HG02870 (cell line): ENCODE data around the gene WWOX.

ENCODE experiments used
- ATAC-seq: cut with Tn5 transposase; IDR thresholded peaks from one replicate; pipeline ENCODE4 v1.9.1; 2021; ENCODE audit warnings: mild to moderate bottlenecking, moderate library complexity; ENCODE audit not compliant: unreplicated experiment

WWOX gene

DNA sequence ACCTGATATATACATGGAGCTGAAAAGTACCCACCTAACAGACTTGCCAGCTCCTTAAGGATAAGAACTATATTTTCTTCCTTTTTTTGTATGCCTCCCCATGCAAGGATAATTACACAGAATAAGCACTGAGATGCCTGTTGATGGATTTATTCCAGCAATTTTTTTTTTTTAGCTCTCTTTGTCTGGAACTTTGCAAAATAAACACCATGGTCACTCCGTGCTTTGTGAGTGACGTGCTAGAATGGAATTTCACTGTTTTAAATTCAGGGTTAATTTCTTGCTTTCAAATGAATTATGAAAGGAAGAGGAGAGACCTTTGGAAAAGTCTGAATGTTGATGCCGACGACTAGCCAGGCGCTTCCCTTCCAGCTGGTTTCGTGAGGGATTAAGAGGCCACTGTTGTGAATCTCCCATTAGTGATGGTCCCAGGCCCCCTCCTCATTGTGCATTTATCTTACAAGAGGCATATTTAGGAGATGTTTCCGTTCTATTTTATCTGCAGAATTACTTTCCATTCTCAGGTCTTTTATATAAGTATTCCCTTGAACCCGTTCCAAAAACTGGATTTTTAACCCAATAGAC is 529.1 kb downstream of the WWOX start:
- no peak for ATAC-seq

DNA sequence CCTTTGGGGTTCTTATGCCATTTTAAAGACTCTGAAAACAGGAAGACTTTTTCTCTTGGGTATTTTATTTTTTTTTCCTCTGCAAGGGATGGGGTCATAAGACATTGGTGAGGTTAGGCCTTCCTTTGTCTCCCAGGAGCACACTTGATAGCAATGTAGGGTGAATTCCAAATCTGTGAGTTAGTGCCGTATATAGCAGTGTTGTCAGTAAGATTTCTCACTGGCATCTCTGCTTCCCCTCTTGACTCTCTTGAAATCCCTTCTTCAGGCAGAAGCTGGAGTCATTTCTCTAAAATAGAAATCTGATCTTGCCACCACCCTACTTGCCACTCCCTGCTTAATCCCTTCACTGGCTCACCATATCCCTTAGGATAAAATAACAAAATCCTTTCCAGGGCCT is 529.7 kb downstream of the WWOX start:
- ATAC-seq, result no peak

DNA sequence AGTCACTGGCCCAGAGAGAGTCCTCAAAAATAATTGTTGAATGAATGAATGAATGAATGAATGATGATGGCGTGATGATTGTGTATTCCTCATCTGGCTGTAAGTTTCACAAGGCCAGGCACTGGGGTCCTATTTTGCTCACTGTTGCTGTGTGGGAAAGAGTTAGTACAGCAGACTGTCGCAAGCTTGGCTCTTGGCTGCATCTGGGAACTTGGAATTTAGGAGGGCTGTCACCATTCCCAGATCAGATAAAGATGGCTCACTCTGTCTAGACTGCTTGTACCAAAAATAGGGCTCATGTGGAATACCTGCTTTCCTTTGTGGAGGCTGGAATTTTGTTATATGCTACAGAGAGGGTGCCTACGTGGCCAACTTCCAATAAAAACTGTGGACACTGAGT is 530.6 kb downstream of the WWOX start:
- no peak for ATAC-seq

DNA sequence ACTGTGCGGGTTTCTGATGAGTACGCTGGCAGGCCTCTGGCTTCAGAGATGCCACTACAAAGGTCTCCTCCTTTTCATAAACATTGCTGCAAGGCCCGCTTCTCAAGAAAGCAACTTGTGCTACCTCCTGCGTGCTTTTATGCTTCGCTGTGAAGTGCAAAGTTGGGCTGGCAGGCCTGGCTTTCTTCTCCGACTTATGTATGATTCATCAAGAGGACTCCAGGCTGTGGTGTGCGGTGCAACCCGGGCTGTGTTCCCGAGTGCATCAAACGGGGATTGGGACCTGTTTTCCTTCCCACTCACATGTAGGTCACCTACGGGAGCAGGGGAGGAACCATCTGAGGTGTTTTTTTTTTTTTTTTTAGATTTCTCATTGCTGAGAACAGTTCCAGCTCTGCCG is 534.1 kb downstream of the WWOX start:
- no peak for ATAC-seq

DNA sequence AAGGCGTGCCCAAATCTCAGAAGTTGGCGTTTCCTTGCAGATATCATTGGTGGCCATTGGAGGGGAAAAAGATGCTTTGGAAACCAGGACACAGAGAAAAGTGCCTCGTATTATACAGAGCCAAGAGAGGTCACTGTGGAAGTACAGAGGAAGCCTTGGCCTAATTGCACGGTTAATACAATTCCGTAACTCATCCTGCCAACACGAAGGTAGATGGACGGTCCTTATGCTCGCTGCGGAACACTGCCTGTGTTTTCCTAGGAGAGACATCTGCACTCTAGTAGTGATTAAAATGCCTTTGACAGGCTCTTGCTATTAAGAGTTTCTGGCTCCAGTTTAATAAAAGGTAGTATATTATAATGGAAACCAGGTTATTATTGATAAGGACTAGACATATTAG is 536.4 kb downstream of the WWOX start:
- ATAC-seq, result no peak

DNA sequence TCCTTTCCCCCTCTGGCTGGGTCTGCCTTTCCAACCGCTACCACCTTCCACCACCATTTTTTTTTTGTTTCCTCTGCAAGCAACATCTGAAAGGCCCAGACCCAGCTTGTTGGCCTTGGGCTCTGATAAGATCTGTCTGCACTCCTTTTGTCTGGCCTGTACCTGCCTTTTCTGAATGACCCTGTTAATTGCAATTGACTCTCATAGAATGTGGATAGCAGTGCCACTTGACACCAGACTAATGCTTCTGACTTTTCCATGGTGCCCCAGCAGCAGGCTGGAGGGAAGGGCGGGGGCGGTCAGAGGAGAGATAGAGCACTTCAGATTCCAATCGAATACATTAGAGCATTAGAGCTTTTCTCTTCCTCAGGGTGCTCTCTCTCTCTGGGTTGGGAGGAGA is 538.9 kb downstream of the WWOX start:
- ATAC-seq, result no peak

DNA sequence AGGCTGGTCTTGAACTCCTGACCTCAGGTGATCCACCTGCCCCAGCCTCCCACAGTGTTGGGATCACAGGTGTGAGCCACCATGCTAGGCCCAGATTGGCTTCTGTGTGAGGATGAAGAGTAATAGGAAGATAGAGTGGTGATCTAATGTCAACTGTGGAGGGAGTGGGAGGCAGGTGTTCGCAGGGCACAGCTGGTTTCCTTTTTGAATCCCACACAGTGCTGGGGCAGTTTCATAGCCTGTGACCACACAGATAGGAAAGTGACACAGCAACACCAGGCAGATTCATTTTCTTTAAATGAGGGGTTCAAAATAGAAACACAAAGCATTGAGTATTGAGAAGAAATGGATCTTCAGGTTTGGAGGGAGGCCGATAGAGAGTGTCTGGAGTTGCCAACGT is 540.3 kb downstream of the WWOX start:
- no peak for ATAC-seq

DNA sequence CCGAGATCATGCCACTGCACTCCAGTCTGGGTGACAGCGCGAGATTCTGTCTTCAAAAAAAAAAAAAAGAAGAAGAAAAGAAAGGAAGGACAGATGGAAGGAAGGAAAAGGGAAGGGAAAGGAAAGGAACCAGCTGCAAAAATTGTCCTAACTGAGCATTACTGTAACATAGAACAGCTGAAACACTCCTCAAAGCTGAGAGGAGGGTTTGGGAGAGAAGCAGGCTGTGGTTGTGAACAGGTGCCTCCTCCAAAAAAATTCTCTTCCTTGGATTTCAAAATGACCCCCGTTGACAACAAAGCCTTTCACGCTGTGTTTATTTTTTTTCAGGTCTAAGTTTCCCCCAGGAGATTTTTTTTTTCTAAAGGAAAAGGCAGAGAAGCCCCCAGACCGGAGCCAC is 541.4 kb downstream of the WWOX start:
- ATAC-seq, result no peak

DNA sequence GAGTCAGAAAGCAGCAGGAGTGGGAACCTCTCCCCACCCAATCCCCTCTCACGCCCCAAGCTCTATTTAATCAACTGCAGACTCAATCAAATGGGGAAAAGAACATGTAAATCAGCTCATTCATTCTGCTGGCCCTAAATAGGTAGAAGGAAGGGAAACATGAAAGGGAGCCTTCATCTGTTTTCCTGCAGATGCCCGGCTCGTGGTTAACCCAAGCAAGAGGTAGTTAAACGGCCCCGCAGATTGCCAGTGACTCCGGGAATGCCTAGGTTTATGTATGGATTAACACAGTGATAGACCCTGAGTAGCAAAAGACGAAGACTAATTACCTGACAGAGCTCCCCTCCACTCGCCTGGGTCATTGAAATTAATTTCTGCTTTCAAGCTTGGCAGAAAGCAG is 542.0 kb downstream of the WWOX start:
- no peak for ATAC-seq

DNA sequence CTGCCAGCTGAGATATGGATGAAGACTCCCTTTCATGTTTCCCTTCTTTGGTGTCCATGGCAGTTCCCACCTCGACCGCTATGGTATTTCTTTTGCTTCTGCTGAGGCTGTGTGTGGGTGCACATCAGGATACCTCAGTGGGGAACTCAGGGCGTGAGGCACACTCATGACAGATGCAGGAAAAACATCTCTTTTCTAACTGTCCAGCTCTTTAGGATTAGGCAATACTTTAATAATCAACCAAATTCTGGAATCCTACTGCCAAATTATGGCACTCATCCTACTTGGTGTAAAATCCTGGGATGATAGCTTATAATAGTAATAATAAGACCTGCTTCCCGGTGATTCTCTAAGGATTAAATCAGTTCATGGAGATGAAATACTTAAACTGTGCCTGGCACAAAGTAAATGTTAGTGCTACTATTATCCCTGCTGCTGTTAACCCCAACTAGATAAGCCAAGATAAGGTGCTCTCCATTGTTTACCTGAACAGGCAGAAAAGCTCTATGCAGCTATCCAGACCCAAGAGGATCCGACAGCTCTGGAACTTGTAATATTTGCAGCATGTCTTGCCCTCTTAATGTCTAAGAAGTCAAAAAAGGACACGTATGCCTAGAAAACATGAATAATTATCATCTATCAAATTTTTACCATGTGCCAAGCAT is 543.3 kb downstream of the WWOX start:
- ATAC-seq, result no peak

DNA sequence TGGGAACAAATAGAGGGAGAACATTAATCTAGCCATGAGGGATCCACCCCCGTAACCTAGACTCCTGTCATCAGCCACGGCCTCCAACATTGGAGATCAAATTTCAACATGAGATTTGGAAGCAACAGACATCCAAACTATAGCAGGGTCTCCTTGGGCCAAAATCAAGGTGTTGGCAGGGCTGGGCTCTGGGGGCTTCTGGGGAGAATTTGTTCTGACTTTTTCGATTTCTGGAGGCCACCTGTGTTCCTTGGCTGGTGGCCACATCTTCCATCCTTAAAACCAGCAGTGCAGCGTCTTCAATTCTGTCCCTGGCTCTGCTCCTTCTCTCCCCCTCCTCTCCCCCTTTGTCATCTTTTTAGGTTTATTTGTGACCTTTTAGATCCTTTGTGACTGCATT is 546.2 kb downstream of the WWOX start:
- ATAC-seq, result no peak

DNA sequence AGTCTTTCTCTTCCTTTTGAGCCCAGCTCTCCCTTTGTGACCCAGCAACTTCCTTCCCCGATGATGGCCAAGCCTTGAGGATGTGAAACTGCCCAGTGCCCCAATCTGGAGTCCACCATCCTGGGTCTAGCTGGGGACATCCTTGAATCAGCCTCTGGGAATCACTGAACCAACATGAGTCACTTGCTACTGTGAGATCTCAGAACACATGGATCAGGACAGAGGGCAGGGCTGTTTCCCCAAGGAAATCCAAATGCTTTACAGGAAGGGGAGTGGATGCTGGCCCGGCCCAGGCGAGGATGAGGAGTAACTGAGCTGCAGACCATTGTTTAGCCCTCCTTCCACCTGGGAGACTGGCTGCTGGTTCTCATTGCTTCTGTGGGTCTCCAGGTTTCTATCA is 547.6 kb downstream of the WWOX start:
- no peak for ATAC-seq

DNA sequence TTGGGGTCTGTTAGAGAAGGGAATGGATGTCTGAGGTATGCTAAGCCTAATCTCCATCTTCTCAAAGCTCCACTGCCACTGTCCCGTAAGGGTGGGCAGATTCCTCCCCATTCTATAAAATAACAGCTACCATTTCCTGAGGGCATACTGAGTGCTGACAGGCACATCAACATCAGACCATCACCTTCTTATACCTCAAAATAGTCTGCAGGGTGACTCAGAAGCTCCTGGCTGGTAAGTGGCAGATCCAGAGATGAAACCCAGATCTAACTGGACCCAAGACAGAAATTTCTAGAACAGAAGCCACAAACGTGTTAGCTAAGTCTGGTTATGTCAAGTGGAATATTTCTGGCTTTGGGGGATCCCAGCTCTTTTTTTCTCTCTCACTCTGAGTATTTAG is 548.0 kb downstream of the WWOX start:
- no peak for ATAC-seq

DNA sequence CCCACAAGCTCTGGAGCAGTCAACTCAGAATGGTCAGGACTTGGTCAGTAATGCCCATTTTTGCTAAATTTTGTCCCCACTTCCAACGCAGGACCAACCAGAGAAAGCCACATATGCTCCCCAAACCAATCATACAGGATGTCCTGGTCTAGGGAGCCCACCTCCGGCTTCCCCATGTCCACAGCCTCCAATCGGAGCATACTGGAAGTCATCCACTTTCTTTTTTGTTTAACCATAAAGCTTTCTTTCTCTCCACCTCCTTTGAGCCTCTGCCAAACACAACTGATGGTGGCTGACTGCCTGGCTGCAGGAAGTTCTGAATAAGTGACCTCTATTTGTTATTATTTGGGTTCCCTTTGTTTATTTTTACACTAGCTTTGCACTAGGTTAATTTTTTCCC is 549.1 kb downstream of the WWOX start:
- ATAC-seq, result no peak

DNA sequence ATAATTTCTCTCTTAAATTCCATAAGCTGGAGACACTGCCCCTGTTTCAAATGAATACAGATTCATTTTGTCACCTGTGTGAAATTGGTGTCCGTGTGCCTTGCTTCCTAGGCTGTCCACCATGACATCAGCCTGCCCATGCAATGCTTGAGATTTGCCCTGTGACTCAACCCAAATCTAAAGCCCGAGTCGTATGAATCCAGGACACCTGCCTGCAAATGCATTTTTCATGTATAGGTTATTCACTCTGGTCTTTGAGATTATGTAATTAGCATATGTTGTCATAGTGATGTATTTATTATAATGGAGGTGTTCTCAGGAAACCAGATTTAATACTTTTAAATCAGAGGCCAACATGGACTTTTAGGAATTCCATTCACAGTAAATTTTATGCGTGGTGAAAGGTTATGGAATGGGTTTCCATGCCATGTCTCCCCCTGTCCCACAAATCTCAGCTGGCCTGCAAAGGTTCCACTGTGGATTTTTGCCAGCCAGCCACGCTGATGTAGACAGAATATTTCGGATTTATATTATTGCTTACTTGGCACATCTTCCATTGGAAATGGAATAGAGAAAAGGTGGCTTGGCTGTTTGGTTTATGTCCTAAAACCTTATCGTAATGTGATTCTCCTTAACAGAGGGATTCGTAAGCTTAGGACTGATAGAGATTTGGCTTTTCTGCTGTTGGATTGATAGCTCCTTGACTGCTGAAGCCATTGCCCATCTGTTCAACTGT is 551.1 kb downstream of the WWOX start:
- no peak for ATAC-seq

DNA sequence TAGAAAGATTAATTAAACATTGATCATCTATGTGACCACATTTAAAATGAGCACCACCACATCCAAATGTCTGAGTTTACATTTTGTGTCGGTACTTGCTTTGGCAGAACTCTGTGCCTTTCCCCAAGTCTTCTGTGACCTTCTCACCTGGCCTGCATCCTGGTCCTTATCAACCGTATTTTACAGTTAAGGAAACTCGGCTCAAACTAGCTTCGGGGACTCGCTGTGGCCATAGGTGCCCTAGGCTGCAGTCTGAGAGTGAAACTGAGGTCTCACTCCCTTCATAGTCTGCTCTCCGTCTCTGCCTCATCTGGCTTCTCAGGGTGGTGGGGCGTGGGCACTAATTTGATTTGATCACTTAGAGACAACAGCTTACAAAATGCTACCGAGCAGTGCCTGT is 555.5 kb downstream of the WWOX start:
- no peak for ATAC-seq

DNA sequence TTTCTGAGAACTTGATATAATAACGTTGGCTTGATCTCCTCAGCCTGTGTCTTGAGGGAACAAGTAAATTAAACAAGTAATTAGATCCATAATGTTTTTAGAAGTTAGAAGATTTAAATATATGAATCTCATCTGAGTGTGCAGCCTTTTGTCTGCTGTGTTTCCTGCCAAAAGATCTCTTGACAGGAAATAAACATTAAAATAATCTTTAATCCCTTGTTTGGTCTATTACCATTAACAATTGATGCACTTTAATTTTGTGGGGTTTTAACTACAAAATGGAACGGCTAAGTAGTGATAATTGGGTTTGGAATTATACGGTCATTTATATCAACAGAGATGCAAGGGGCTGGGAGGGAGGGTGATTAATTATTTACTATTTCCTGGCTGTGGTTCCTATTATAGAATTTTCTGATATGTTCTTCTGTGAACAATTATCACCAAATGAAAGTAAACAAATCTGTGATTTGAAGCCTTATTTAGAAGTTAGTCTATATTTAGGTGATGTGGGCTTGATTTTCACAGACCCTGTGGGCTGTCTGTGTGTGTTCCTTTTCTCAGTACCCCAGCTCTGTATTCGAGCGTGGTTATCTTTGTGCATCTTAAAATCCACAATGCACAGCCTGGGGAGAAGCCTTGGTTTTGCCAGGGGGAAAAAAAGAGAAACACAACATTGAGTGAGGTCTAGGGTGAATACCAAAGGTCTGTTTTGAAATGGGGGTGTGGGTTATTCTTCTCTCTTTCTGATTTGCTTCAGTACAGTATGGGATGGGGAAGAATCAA is 556.1 kb downstream of the WWOX start:
- ATAC-seq, result no peak

DNA sequence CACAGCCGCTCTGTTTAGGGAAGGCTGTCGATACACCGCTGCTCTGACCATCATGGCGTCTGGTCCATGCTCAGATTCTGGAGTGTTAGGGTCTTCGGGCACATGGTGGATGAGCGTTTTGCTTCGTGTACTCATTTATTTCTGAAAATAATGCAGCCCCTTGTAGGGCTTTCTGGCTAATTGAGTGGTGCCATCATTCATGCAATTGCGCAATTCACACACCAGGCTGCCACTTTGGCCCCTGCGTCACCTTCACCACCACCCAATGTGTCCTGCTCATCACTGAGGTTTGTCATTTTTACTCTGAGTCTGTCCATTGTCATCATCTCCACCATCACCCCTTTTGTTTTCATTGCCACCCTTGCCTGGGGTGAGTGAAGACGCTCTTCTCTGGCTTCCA is 557.4 kb downstream of the WWOX start:
- ATAC-seq, result no peak

DNA sequence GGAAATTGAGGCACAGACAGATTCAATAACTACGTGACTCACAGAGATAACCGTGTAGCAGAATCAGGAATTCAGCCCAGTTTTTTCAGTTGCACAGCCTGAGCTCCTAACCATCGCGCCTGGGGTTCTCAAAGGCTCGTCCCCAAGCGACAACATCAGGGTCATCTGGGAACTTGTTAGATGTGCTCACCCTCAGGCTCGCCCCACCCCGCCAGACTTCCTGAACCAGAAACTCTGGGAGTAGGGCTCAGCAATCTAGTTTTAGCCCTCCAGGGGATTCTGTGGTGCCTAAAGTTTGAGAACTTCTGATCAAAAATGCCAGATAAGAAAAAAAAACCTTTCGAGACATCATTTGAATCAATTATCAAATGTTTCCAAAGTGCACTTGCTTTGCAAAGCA is 559.8 kb downstream of the WWOX start:
- ATAC-seq, result no peak

DNA sequence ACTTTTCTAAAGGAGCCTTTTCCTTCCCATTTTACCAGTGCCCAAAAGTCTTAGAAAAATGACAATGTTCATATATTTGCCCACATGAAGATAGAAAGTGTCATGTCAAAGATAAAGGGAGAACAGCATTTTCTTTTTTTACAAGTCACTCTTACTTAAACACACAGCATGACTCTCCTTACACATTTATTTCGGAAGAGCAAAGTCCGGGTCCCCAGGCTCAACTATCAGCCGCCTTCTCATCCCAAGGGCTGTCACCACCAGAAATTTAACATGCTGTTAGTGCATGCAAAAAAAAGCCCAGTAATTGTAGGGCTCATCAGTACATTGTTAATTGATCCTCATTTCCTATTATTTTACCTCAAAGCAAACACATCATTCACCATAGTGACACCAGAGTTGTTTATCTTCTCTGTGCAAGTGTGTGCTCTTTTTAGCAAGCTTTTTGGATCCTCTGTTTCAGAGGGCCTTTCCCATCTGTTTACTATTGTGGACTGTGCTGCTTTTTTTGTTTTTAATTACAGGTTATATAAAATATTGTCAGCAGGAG is 560.3 kb downstream of the WWOX start:
- ATAC-seq, result no peak

DNA sequence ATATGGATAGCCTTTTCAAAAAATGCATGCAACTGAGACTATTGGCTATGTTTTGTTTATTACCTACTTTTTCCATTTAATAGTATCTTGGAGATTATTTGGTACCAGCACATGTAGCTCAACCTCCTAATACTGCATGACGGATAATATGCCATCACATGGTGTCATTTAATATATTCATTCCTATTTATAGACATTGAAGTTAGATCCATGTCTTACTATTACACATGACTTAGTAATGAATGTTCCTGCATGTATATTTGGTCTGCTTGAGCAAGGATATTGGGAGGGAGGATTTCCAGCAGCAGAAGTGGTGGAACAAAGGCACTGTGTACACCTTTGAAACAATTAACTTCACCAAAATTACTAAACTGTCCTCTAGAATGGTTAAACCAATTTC is 561.3 kb downstream of the WWOX start:
- ATAC-seq, result no peak
